H1 (cell line): ENCODE measurements around the gene DNAH10. TPM values are rescaled to one million over a fixed set of nuclear protein-coding genes. Genes with fewer than 3 reads are reported as not detected.

Experiments used
- CTCF ChIA-PET: fragments of 300-600 bp; sonication (Branson Sonifier 250); formaldehyde crosslinking; loops from one replicate; lab custom pipeline; 2021; ENCODE audit not compliant: partially characterized antibody; lab: Charles Lee
- POLR2A ChIA-PET: fragments of 300-600 bp; sonication (Branson Sonifier 250); formaldehyde crosslinking; loops from one replicate; lab custom pipeline; 2021; ENCODE audit warnings: inconsistent platforms; ENCODE audit not compliant: partially characterized antibody; lab: Charles Lee
- DNase-seq, 2 experiments: peaks; one replicate each; pipeline versions ENCODE4 v3.0.0 to v3.0.0-alpha.2; 2010 to 2022; ENCODE audit warnings: low spot score in 2 of 2, low read depth in 1 of 2, mixed read lengths in 1 of 2
- FAIRE-seq: peaks from 2 replicates; lab custom pipeline; 2011; peaks lifted over from hg19 to GRCh38; lab: Jason Lieb, UNC
- H2AFZ ChIP-seq: 2 replicates; pipeline ENCODE4 v1.8.1; 2012; ENCODE audit warnings: low read length, inconsistent platforms
- H2AK5ac ChIP-seq: 2 replicates; pipeline ENCODE4 v1.6.1; 2013; ENCODE audit warnings: low read depth, low read length
- H2BK120ac ChIP-seq: replicated peaks from 2 replicates; pipeline ENCODE3; 2013; ENCODE audit warnings: low read depth, low read length, inconsistent platforms
- H2BK12ac ChIP-seq: 2 replicates; pipeline ENCODE4 v1.6.1; 2013; ENCODE audit warnings: low read depth, low read length
- H2BK15ac ChIP-seq: 2 replicates; pipeline ENCODE4 v1.6.1; 2013; ENCODE audit warnings: low read length
- H2BK20ac ChIP-seq: 2 replicates; pipeline ENCODE4 v1.6.1; 2013; ENCODE audit warnings: low read length
- H2BK5ac ChIP-seq: 2 replicates; pipeline ENCODE4 v1.6.1; 2013; ENCODE audit warnings: low read depth, low read length
- H3K14ac ChIP-seq: 2 replicates; pipeline ENCODE4 v1.6.1; 2013; ENCODE audit warnings: inconsistent platforms; ENCODE audit not compliant: insufficient read length
- H3K18ac ChIP-seq: 2 replicates; pipeline ENCODE4 v1.6.1; 2013; ENCODE audit warnings: low read length; ENCODE audit errors: extremely low read depth
- H3K23ac ChIP-seq: 2 replicates; pipeline ENCODE4 v1.6.1; 2013; ENCODE audit warnings: inconsistent platforms; ENCODE audit not compliant: insufficient read length
- H3K23me2 ChIP-seq: 2 replicates; pipeline ENCODE4 v1.6.1; 2013; ENCODE audit warnings: low read depth, low read length
- H3K27ac ChIP-seq: 2 replicates; pipeline ENCODE4 v1.6.1; 2011; ENCODE audit warnings: low read depth, low read length, inconsistent platforms
- H3K27me3 ChIP-seq, 4 experiments: replicated peaks in 1 of 4; 1 replicate in 1 of 4; 2 replicates in 3 of 4; pipeline versions ENCODE4 v1.6.1 to v1.8.1; 2011 to 2013; ENCODE audit warnings: low read length in 3 of 4, mild to moderate bottlenecking in 3 of 4, inconsistent platforms in 2 of 4, mixed read lengths in 2 of 4, moderate library complexity in 1 of 4; ENCODE audit not compliant: control insufficient read depth in 3 of 4, insufficient read depth in 3 of 4; ENCODE audit errors: extremely low read depth in 1 of 4
- H3K36me3 ChIP-seq, 4 experiments: 2 replicates each; pipeline versions ENCODE4 v1.6.1 to v1.8.1; 2011 to 2013; ENCODE audit warnings: mild to moderate bottlenecking in 4 of 4, low read length in 3 of 4, moderate library complexity in 2 of 4, control low read depth in 1 of 4, inconsistent platforms in 1 of 4; ENCODE audit not compliant: insufficient read depth in 4 of 4, control insufficient read depth in 2 of 4
- H3K4ac ChIP-seq: replicated peaks from 2 replicates; pipeline ENCODE3; 2013; ENCODE audit warnings: low read length, low read depth, mixed read lengths, inconsistent platforms; ENCODE audit not compliant: insufficient read length
- H3K4me1 ChIP-seq, 4 experiments: replicated peaks in 1 of 4; 1 replicate in 1 of 4; 2 replicates in 3 of 4; pipeline versions ENCODE4 v1.6.1 to v1.8.1; 2011 to 2013; ENCODE audit warnings: low read length in 3 of 4, inconsistent platforms in 2 of 4, mixed read lengths in 1 of 4; ENCODE audit not compliant: insufficient read depth in 4 of 4, control insufficient read depth in 3 of 4
- H3K4me2 ChIP-seq, 2 experiments: 2 replicates each; pipeline versions ENCODE4 v1.6.1 to v1.8.1; 2011 to 2013; ENCODE audit warnings: low read depth in 2 of 2, low read length in 2 of 2, control low read depth in 1 of 2, inconsistent platforms in 1 of 2, mild to moderate bottlenecking in 1 of 2; ENCODE audit not compliant: insufficient read depth in 1 of 2
- H3K4me3 ChIP-seq, 4 experiments: fragments of 200-600, 300-600 bp in 1 of 4; sonication (generic), shearing (Covaris generic), sonication (Bioruptor Twin) in 1 of 4; 2 replicates each; pipeline versions ENCODE4 v1.5.1 to v1.8.1; 2011 to 2016; ENCODE audit warnings: low read length in 4 of 4, low read depth in 3 of 4, control low read depth in 2 of 4, inconsistent platforms in 2 of 4, mild to moderate bottlenecking in 2 of 4, mixed read lengths in 1 of 4, moderate library complexity in 1 of 4; ENCODE audit not compliant: insufficient read depth in 2 of 4; ENCODE audit errors: extremely low read depth in 1 of 4
- H3K56ac ChIP-seq: replicated peaks from 2 replicates; pipeline ENCODE3; 2013; ENCODE audit warnings: low read depth, mild to moderate bottlenecking, mixed read lengths, low read length, inconsistent platforms; ENCODE audit not compliant: insufficient read length
- H3K79me1 ChIP-seq: 2 replicates; pipeline ENCODE4 v1.6.1; 2013; ENCODE audit warnings: low read depth, low read length, control low read depth
- H3K79me2 ChIP-seq, 2 experiments: 2 replicates each; pipeline versions ENCODE4 v1.6.1 to v1.8.1; 2012 to 2013; ENCODE audit warnings: low read length in 2 of 2, mild to moderate bottlenecking in 2 of 2, inconsistent platforms in 1 of 2; ENCODE audit not compliant: insufficient read depth in 2 of 2, control insufficient read depth in 1 of 2
- H3K9ac ChIP-seq, 4 experiments: replicated peaks in 1 of 4; 1 replicate in 1 of 4; 2 replicates in 3 of 4; pipeline versions ENCODE4 v1.6.1 to v1.8.1; 2011 to 2013; ENCODE audit warnings: low read depth in 3 of 4, low read length in 3 of 4, control low read depth in 2 of 4, mild to moderate bottlenecking in 2 of 4, moderate library complexity in 2 of 4, inconsistent platforms in 1 of 4; ENCODE audit errors: extremely low read depth in 1 of 4
- H3K9me3 ChIP-seq, 2 experiments: 2 replicates each; pipeline versions ENCODE4 v1.6.1 to v1.8.1; 2012 to 2013; ENCODE audit warnings: mild to moderate bottlenecking in 2 of 2, moderate library complexity in 2 of 2, control low read depth in 1 of 2, inconsistent platforms in 1 of 2, low read depth in 1 of 2, low read length in 1 of 2, mixed read lengths in 1 of 2; ENCODE audit not compliant: insufficient read depth in 2 of 2
- H4K20me1 ChIP-seq, 2 experiments: replicated peaks in 1 of 2; 2 replicates each; pipeline versions ENCODE3 to v1.8.1; 2011 to 2013; ENCODE audit warnings: inconsistent platforms in 2 of 2, low read length in 2 of 2, mild to moderate bottlenecking in 1 of 2; ENCODE audit not compliant: insufficient read depth in 2 of 2, control insufficient read depth in 1 of 2
- H4K5ac ChIP-seq: 2 replicates; pipeline ENCODE4 v1.6.1; 2013; ENCODE audit warnings: low read length, low read depth, mixed read lengths, inconsistent platforms; ENCODE audit not compliant: insufficient read length
- H4K8ac ChIP-seq: 2 replicates; pipeline ENCODE4 v1.8.0; 2013; ENCODE audit warnings: mild to moderate bottlenecking, moderate library complexity, low read length, inconsistent platforms; ENCODE audit not compliant: insufficient read depth; ENCODE audit errors: extremely low read depth
- H4K91ac ChIP-seq: replicated peaks from 2 replicates; pipeline ENCODE3; 2013; ENCODE audit warnings: low read length, mixed read lengths, inconsistent platforms; ENCODE audit not compliant: insufficient read length
- CTCF ChIP-seq, 3 experiments: IDR thresholded peaks; 1 replicate in 2 of 3; 2 replicates in 1 of 3; pipeline versions ENCODE4 v1.5.1 to v1.6.1; 2011; ENCODE audit warnings: low read length in 3 of 3, mild to moderate bottlenecking in 3 of 3, inconsistent platforms in 2 of 3, low read depth in 1 of 3, moderate library complexity in 1 of 3; ENCODE audit not compliant: insufficient read depth in 1 of 3; ENCODE audit errors: control extremely low read depth in 1 of 3
- RAD21 ChIP-seq, 2 experiments: IDR thresholded peaks in 1 of 2; conservative IDR thresholded peaks in 1 of 2; 2 replicates each; pipeline ENCODE4 v1.6.1; 2011; ENCODE audit warnings: low read depth in 2 of 2, low read length in 2 of 2, improper control_type of control experiment in 1 of 2, inconsistent platforms in 1 of 2, mild to moderate bottlenecking in 1 of 2, moderate library complexity in 1 of 2
- TAF1 ChIP-seq: IDR thresholded peaks from 2 replicates; pipeline ENCODE4 v1.6.1; 2011; ENCODE audit warnings: mild to moderate bottlenecking, low read depth, low read length
- whole genome bisulfite sequencing, 2 experiments: shearing (Covaris generic) in 1 of 2; methylation state at CpG; one replicate each; pipeline versions ENCODE4 v1.1.6 to v1.1.7; 2013 to 2015; ENCODE audit warnings: low lambda C conversion rate in 2 of 2, mixed read lengths in 2 of 2, inconsistent platforms in 1 of 2, low coverage in 1 of 2, missing lambda C conversion rate in 1 of 2; ENCODE audit not compliant: insufficient replicate concordance in 2 of 2, insufficient coverage in 1 of 2, insufficient read length in 1 of 2; ENCODE audit errors: extremely low coverage in 1 of 2, missing lambda C conversion rate in 1 of 2; 5-methylcytosine and 5-hydroxymethylcytosine counted together
- polyA plus RNA-seq, 7 experiments: library from polyadenylated mRNA; depleted of rRNA in 3 of 7; stranded (reverse) in 5 of 7; unstranded in 2 of 7; fragments of >200 nt in 5 of 7; fragments of 200-250 nt in 2 of 7; gene quantifications; 1 replicate in 5 of 7; 2 replicates in 1 of 7; 4 replicates in 1 of 7; pipeline versions ENCODE4 v1.2.1 to v1.2.3, GENCODE V29; 2011 to 2013; ENCODE audit warnings: missing spikeins in 2 of 7, mixed read lengths in 2 of 7
- total RNA-seq: library from RNA; stranded (reverse); fragmentation: NEBNext Ultra II Directional; extraction: Animal tissue kit (Norgen Biotek cat#: 25700); gene quantifications from 2 replicates; pipeline ENCODE4 v1.2.1, GENCODE V29; 2021

The DNAH10 gene
- total and polyA plus RNA-seq, 2 of the 8 experiments (the other 6 are each of a cell fraction or from before 2014, with no cell fraction given), result 0.02 to 0.24 TPM

GRCh38 chr12:123859035-123859434, 96.9 kb downstream of the DNAH10 start:
- Histone ChIP-seq H2AFZ (no peak overlapping the region), H3K9me3 (no peaks in the 10 kb centered on the region), H3K27ac (no peak overlapping the region), H2BK120ac (no peak overlapping the region), H3K4me1 (no peaks in the 10 kb centered on the region), H2BK15ac (no peak overlapping the region), H3K14ac (no peak overlapping the region), H3K27me3 (no peaks in the 10 kb centered on the region; a peak in 2 of 7 replicates), H2AK5ac (no peak overlapping the region), H3K9ac (no peak overlapping the region), H3K79me2 (no peaks in the 10 kb centered on the region), H3K56ac (no peak overlapping the region), H3K18ac (no peak overlapping the region), H3K23me2 (no peaks in the 10 kb centered on the region), H4K5ac (no peak overlapping the region), H3K4me2 (no peak overlapping the region), H3K79me1 (no peaks in the 10 kb centered on the region), H4K20me1 (peaks cover 0 to 2% of the 10 kb centered on the region in 2 experiments), H3K4me3 (no peak overlapping the region), H2BK12ac (no peak overlapping the region), H3K36me3 (no peaks in the 10 kb centered on the region), H3K4ac (no peak overlapping the region), H4K8ac (no peak overlapping the region), H2BK20ac (no peak overlapping the region), H4K91ac (no peak overlapping the region), H2BK5ac (no peak overlapping the region), H3K23ac (no peak overlapping the region)
- WGBS, 2 experiments, result 70% methylated on average over 13 of the region's 13 CpGs; no CpG with 5 or more reads in 1 of the 2 experiments
- TF ChIP-seq CTCF (IDR thresholded peaks at IDR 0.05; ENCODE audit: control extremely low read depth in 1 of 3, insufficient read depth in 1 of 3, low read depth in 1 of 3, low read length in 3 of 3) (peak; percentile 38 to 59 (median 52)), RAD21 (IDR thresholded peaks at IDR 0.05 in 1 of 2, conservative IDR thresholded peaks at IDR 0.05 in 1 of 2; ENCODE audit: low read depth in 2 of 2, low read length in 2 of 2) (peak; percentile 60 to 65), TAF1 (no peak)
- POLR2A ChIA-PET, result no interaction called here
- no peak for FAIRE-seq
- CTCF ChIA-PET, result interaction anchor here (0.6 to 1.3 kb wide), 3 partner anchors 22 to 79 kb away, joined by 3 to 4 read pairs (median 3); no protein-coding TSS in a partner anchor
- DNase-seq, result peak; percentile 9 to 56
